Osteoblast (primary cell): ENCODE results near the gene PCDH9. TPM values are rescaled to one million over a fixed set of nuclear protein-coding genes. Genes with fewer than 3 reads are reported as not detected.
"Not testable (repeated sequence)": the region's sequence is repeated elsewhere in the genome, so short reads cannot be mapped to it uniquely, and the experiment has no call there.

Source experiments
- DNase-seq: peaks from one replicate; pipeline ENCODE4 v3.0.0; 2011; ENCODE audit warnings: low spot score, mixed read lengths; ENCODE audit not compliant: insufficient read length; ENCODE audit errors: missing footprints
- H2AFZ ChIP-seq: 2 replicates; pipeline ENCODE4 v1.6.0; 2011; ENCODE audit warnings: mild to moderate bottlenecking, low read length
- H3K27ac ChIP-seq: 2 replicates; pipeline ENCODE4 v1.5.1; 2011; ENCODE audit warnings: mild to moderate bottlenecking, low read depth, low read length, moderate library complexity
- H3K27me3 ChIP-seq: 2 replicates; pipeline ENCODE4 v1.6.0; 2012; ENCODE audit warnings: mild to moderate bottlenecking, control low read depth, inconsistent platforms, low read length, moderate library complexity; ENCODE audit not compliant: insufficient read depth
- H3K36me3 ChIP-seq: 2 replicates; pipeline ENCODE4 v1.5.1; 2011; ENCODE audit warnings: mild to moderate bottlenecking, low read length, control low read depth, moderate library complexity; ENCODE audit not compliant: insufficient read depth
- H3K4me1 ChIP-seq: 2 replicates; pipeline ENCODE4 v1.5.1; 2011; ENCODE audit warnings: mild to moderate bottlenecking, low read length, control low read depth, moderate library complexity; ENCODE audit not compliant: insufficient read depth
- H3K4me2 ChIP-seq: 2 replicates; pipeline ENCODE4 v1.6.0; 2011; ENCODE audit warnings: mild to moderate bottlenecking, low read length; ENCODE audit not compliant: insufficient read depth
- H3K4me3 ChIP-seq: fragments of 200-600 bp; sonication (generic); 3 replicates; pipeline ENCODE4 v1.5.1; 2012; ENCODE audit warnings: mild to moderate bottlenecking, low read length, inconsistent platforms; ENCODE audit not compliant: insufficient read depth
- H3K79me2 ChIP-seq: 2 replicates; pipeline ENCODE4 v1.6.0; 2012; ENCODE audit warnings: mild to moderate bottlenecking, low read length, control low read depth, inconsistent platforms; ENCODE audit not compliant: insufficient read depth
- H3K9me3 ChIP-seq: 2 replicates; pipeline ENCODE4 v1.5.1; 2011; ENCODE audit warnings: low read depth, low read length, control low read depth
- H4K20me1 ChIP-seq: 2 replicates; pipeline ENCODE4 v1.6.0; 2012; ENCODE audit warnings: mild to moderate bottlenecking, low read length, control low read depth; ENCODE audit not compliant: insufficient read depth
- total RNA-seq: library from RNA; depleted of rRNA; stranded (reverse); fragments of >200 nt; gene quantifications from 2 replicates; pipeline ENCODE4 v1.2.3, GENCODE V29; 2012
- TF ChIP-seq, protein P1 (sequence below): IDR thresholded peaks from 2 replicates; pipeline ENCODE4 v1.5.1; 2011; ENCODE audit warnings: mild to moderate bottlenecking, low read depth, low read length, moderate library complexity; ENCODE audit errors: extremely low read depth

PCDH9 gene
- total RNA-seq, 1 donor = 1.1 TPM

- Histone ChIP-seq H2AFZ (no peak overlapping the region), H3K36me3 (no peaks in the 10 kb centered on the region), H3K27me3 (no peaks in the 10 kb centered on the region), H3K27ac (no peak overlapping the region), H3K4me2 (no peak overlapping the region), H3K4me1 (no peaks in the 10 kb centered on the region), H3K9me3 (no peaks in the 10 kb centered on the region), H3K79me2 (no peaks in the 10 kb centered on the region), H4K20me1 (no peaks in the 10 kb centered on the region), H3K4me3 (no peak overlapping the region)
- no peak for DNase-seq
- TF ChIP-seq, protein P1, sequence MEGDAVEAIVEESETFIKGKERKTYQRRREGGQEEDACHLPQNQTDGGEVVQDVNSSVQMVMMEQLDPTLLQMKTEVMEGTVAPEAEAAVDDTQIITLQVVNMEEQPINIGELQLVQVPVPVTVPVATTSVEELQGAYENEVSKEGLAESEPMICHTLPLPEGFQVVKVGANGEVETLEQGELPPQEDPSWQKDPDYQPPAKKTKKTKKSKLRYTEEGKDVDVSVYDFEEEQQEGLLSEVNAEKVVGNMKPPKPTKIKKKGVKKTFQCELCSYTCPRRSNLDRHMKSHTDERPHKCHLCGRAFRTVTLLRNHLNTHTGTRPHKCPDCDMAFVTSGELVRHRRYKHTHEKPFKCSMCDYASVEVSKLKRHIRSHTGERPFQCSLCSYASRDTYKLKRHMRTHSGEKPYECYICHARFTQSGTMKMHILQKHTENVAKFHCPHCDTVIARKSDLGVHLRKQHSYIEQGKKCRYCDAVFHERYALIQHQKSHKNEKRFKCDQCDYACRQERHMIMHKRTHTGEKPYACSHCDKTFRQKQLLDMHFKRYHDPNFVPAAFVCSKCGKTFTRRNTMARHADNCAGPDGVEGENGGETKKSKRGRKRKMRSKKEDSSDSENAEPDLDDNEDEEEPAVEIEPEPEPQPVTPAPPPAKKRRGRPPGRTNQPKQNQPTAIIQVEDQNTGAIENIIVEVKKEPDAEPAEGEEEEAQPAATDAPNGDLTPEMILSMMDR = no peak
Observed at GRCh38 chr13:66774046-66774445, 456.1 kb downstream of the PCDH9 start.

- no peak for DNase-seq
Observed at GRCh38 chr13:66765559-66765958, 464.6 kb downstream of the PCDH9 start.

DNA sequence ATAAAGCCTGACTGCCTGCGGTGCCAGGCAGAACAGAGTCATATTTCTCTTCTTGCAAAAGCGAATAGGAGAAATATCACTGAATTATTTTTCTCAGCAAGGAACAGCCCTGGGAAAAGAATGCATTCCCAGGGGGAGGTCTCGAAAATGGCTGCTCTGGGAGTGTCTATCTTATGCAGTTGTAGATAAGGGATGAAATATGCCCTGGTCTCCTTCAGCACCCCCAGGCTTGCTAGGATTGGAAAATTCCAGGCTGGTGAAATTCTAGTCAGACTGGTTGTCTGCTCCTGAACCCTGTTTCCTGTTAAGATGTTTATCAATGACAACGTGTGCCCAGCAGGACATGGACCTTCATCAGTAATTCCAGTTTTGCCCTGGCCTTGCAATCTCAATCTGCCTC is 469.5 kb downstream of the PCDH9 start:
- H3K36me3 ChIP-seq, H3K27me3 ChIP-seq, H3K9me3 ChIP-seq, H3K4me3 ChIP-seq, H3K27ac ChIP-seq, H2AFZ ChIP-seq, H3K4me2 ChIP-seq, H3K79me2 ChIP-seq, H3K4me1 ChIP-seq, H4K20me1 ChIP-seq, DNase-seq: not testable (repeated sequence)

More at GRCh38 chr13:66765559-66765958, 464.6 kb downstream of the PCDH9 start:
- no peaks in the 10 kb centered on the region for H3K79me2 ChIP-seq
- no peak overlapping the region for H3K27ac ChIP-seq
- no peaks in the 10 kb centered on the region for H4K20me1 ChIP-seq
- no peaks in the 10 kb centered on the region for H3K36me3 ChIP-seq
- H3K4me2 ChIP-seq = no peak overlapping the region
- H2AFZ ChIP-seq = no peak overlapping the region
- H3K4me1 ChIP-seq = no peaks in the 10 kb centered on the region
- no peaks in the 10 kb centered on the region for H3K9me3 ChIP-seq
- H3K4me3 ChIP-seq = no peak overlapping the region
- H3K27me3 ChIP-seq = no peaks in the 10 kb centered on the region
- TF ChIP-seq, protein P1 = no peak

- Histone ChIP-seq H3K79me2 (no peaks in the 10 kb centered on the region), H4K20me1 (no peaks in the 10 kb centered on the region), H3K27ac (no peak overlapping the region), H2AFZ (no peak overlapping the region), H3K9me3 (no peaks in the 10 kb centered on the region), H3K4me3 (no peak overlapping the region), H3K4me2 (no peak overlapping the region), H3K4me1 (no peaks in the 10 kb centered on the region), H3K36me3 (no peaks in the 10 kb centered on the region), H3K27me3 (no peaks in the 10 kb centered on the region)
- TF ChIP-seq, protein P1 = no peak
- no peak for DNase-seq
Observed at GRCh38 chr13:66759919-66760318, 470.2 kb downstream of the PCDH9 start.

GRCh38 chr13:66751691-66752090 is 478.4 kb downstream of the PCDH9 start:
- Histone ChIP-seq H3K4me1 (no peaks in the 10 kb centered on the region), H4K20me1 (no peaks in the 10 kb centered on the region), H3K27me3 (no peaks in the 10 kb centered on the region), H3K27ac (no peak overlapping the region), H3K36me3 (no peaks in the 10 kb centered on the region), H3K4me2 (peak overlapping the region; percentile 30), H3K4me3 (peak overlapping the region; percentile 6), H2AFZ (no peak overlapping the region), H3K9me3 (no peaks in the 10 kb centered on the region), H3K79me2 (no peaks in the 10 kb centered on the region)
- no peak for DNase-seq
- TF ChIP-seq, protein P1 = no peak
